ENCODE measurements around the gene SP1. TPM values are rescaled to one million over a fixed set of nuclear protein-coding genes. Genes with fewer than 3 reads are reported as not detected.
"Not testable (repeated sequence)": the region's sequence is repeated elsewhere in the genome, so short reads cannot be mapped to it uniquely, and the experiment has no call there.

Gene SP1
- total and polyA plus RNA-seq, 2 donors (not counting 1 experiment from before 2014, with no cell fraction given) = 26.0 to 129 TPM

DNA sequence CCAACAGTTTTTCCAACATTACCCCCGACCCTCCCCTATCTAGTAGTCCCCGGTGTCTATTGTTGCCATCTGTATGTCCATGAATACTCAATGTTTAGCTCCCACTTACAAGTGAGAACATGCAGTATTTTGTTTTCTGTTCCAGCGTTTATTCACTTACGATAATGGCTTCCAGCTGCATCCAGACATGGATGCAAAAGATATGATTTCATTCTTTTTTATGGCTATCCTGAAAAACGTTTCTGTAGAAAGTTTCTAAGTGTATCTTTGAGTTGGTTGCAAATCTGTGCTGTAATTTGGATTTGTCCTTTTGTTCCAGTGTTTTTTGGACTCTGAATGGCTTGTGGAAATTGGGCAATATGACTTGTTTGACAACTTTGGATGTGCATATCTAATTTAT lies 11.7 kb downstream of the SP1 start:
- Mint-ChIP-seq H3K9me3 (ENCODE audit: insufficient read depth) (no peaks in the 10 kb centered on the region), H3K4me1 (peaks cover 40% of the 10 kb centered on the region), H3K4me3 (no peak overlapping the region), H3K27ac (no peak overlapping the region), H3K27me3 (no peaks in the 10 kb centered on the region)
- H3K4me3 ChIP-seq (ENCODE audit: control extremely low read depth in 1 of 5, extremely low read depth in 1 of 5, insufficient read depth in 1 of 5, low read depth in 2 of 5, low read length in 4 of 5) = no peak overlapping the region
- intact Hi-C loops (cut with micrococcal nuclease) = no loop called here
- peaks cover 14 to 25% of the 10 kb centered on the region in 2 donors for H3K4me1 ChIP-seq (ENCODE audit: control insufficient read depth in 2 of 2, insufficient read depth in 2 of 2, low read length in 2 of 2)
- DNase-seq = no peak
- H4K20me1 ChIP-seq (ENCODE audit: control insufficient read depth, insufficient read depth, low read length, poor library complexity, severe bottlenecking) = peaks cover 75% of the 10 kb centered on the region
- ChIA-PET CTCF (no interaction called here), POLR2A (interaction anchor here (0.6 kb wide), 1 partner anchor 14 kb away, joined by 7 read pairs; no protein-coding TSS in a partner anchor)
- H3K9ac ChIP-seq (ENCODE audit: low read length) = no peak overlapping the region
- peaks cover 0 to 41% of the 10 kb centered on the region in 2 experiments for H3K36me3 ChIP-seq (replicated peaks in 1 of 2; ENCODE audit: control extremely low read depth in 1 of 2, control insufficient read depth in 1 of 2, extremely low read depth in 1 of 2, insufficient read depth in 2 of 2, low read length in 1 of 2)
- no peak overlapping the region for H2AFZ ChIP-seq (ENCODE audit: insufficient read depth, low read depth, low read length, poor library complexity, severe bottlenecking)
- H3K79me2 ChIP-seq (ENCODE audit: control insufficient read depth, insufficient read depth, low read length) = peaks cover 96% of the 10 kb centered on the region
- no peaks in the 10 kb centered on the region for H3K27me3 ChIP-seq (replicated peaks in 1 of 4; ENCODE audit: control extremely low read depth in 1 of 4, control insufficient read depth in 3 of 4, insufficient read depth in 4 of 4, low read length in 3 of 4)
- no peak overlapping the region for H3K4me2 ChIP-seq (replicated peaks; ENCODE audit: low read depth, low read length, poor library complexity, severe bottlenecking)
- TF ChIP-seq, protein P1, sequence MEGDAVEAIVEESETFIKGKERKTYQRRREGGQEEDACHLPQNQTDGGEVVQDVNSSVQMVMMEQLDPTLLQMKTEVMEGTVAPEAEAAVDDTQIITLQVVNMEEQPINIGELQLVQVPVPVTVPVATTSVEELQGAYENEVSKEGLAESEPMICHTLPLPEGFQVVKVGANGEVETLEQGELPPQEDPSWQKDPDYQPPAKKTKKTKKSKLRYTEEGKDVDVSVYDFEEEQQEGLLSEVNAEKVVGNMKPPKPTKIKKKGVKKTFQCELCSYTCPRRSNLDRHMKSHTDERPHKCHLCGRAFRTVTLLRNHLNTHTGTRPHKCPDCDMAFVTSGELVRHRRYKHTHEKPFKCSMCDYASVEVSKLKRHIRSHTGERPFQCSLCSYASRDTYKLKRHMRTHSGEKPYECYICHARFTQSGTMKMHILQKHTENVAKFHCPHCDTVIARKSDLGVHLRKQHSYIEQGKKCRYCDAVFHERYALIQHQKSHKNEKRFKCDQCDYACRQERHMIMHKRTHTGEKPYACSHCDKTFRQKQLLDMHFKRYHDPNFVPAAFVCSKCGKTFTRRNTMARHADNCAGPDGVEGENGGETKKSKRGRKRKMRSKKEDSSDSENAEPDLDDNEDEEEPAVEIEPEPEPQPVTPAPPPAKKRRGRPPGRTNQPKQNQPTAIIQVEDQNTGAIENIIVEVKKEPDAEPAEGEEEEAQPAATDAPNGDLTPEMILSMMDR (IDR thresholded peaks at IDR 0.05) = no peak
- no peak for ATAC-seq (ENCODE audit: low read depth)
- H3K9me3 ChIP-seq (ENCODE audit: control extremely low read depth in 1 of 3, control insufficient read depth in 2 of 3, insufficient read depth in 1 of 3, low read length in 2 of 3) = no peaks in the 10 kb centered on the region
- no peak overlapping the region for H3K27ac ChIP-seq (ENCODE audit: low read length in 2 of 2)
- 93% methylated on average over 3 of the region's 5 CpGs for WGBS (ENCODE audit: insufficient coverage)

DNA sequence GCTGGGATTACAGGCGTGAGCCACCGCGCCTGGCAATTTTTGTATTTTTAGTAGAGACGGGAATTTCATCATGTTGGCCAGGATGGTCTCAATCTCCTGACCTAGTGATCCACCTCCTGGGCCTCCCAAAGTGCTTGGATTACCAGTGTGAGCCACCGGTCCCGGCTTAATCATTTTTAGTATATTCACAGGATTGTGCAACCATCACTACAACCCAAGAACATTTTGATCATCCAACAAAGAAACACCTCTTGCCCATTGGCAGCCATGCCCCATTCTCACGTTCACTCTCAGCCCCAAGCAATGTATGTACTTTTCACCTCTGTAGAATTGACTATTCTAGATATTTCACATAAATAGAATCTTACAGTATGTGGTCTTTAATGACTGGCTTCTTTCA lies 19.9 kb downstream of the SP1 start:
- Mint-ChIP-seq H3K27ac (no peak overlapping the region), H3K27me3 (no peaks in the 10 kb centered on the region), H3K9me3 (ENCODE audit: insufficient read depth) (no peaks in the 10 kb centered on the region), H3K4me1 (peaks cover 9% of the 10 kb centered on the region), H3K4me3 (no peak overlapping the region)
- no peak overlapping the region for H3K27ac ChIP-seq (ENCODE audit: low read length in 2 of 2)
- no peaks in the 10 kb centered on the region for H3K9me3 ChIP-seq (ENCODE audit: control extremely low read depth in 1 of 3, control insufficient read depth in 2 of 3, insufficient read depth in 1 of 3, low read length in 2 of 3)
- peaks cover 2 to 24% of the 10 kb centered on the region in 2 experiments for H3K36me3 ChIP-seq (replicated peaks in 1 of 2; ENCODE audit: control extremely low read depth in 1 of 2, control insufficient read depth in 1 of 2, extremely low read depth in 1 of 2, insufficient read depth in 2 of 2, low read length in 1 of 2)
- CTCF ChIA-PET = interaction anchor here (1.0 kb wide), 1 partner anchor 48 kb away, joined by 3 read pairs; no protein-coding TSS in a partner anchor
- no peaks in the 10 kb centered on the region for H3K4me1 ChIP-seq (ENCODE audit: control insufficient read depth in 2 of 2, insufficient read depth in 2 of 2, low read length in 2 of 2)
- DNase-seq (no peak), ATAC-seq (ENCODE audit: low read depth) (no peak)
- no peak overlapping the region for H2AFZ ChIP-seq (ENCODE audit: insufficient read depth, low read depth, low read length, poor library complexity, severe bottlenecking)
- intact Hi-C loops (cut with micrococcal nuclease) = no loop called here
- H3K79me2 ChIP-seq (ENCODE audit: control insufficient read depth, insufficient read depth, low read length) = peaks cover 88% of the 10 kb centered on the region
- H3K4me3 ChIP-seq (ENCODE audit: control extremely low read depth in 1 of 5, extremely low read depth in 1 of 5, insufficient read depth in 1 of 5, low read depth in 2 of 5, low read length in 4 of 5) = no peak overlapping the region
- no peaks in the 10 kb centered on the region for H3K27me3 ChIP-seq (replicated peaks in 1 of 4; ENCODE audit: control extremely low read depth in 1 of 4, control insufficient read depth in 3 of 4, insufficient read depth in 4 of 4, low read length in 3 of 4)
- TF ChIP-seq, protein P1 (IDR thresholded peaks at IDR 0.05) = no peak
- no peak for TF ChIP-seq EZH2 (IDR thresholded peaks at IDR 0.05; ENCODE audit: borderline replicate concordance, insufficient read depth, low read depth, low read length, poor library complexity, severe bottlenecking)
- POLR2A ChIA-PET = no interaction called here
- no peak overlapping the region for H3K4me2 ChIP-seq (replicated peaks; ENCODE audit: low read depth, low read length, poor library complexity, severe bottlenecking)
- H4K20me1 ChIP-seq (ENCODE audit: control insufficient read depth, insufficient read depth, low read length, poor library complexity, severe bottlenecking) = peaks cover 66% of the 10 kb centered on the region
- WGBS (ENCODE audit: insufficient coverage) = 100% methylated on average over 3 of the region's 7 CpGs
- no peak overlapping the region for H3K9ac ChIP-seq (ENCODE audit: low read length)

DNA sequence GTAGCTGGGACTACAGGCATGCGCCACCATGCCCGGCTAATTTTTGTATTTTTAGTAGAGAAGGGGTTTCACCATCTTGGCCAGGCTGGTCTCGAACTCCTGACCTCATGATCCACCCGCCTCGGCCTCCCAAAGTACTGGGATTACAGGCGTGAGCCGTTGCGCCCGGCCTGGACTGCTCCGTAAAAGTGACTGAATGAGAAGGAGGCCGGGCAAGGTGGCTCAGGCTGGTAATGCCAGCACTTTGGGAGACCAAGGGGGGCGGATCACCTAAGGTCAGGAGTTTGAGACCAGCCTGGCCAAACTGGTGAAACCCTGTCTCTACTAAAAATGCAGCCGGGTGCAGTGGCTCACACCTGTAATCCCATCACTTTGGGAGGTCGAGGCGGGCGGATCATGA lies 22.4 kb downstream of the SP1 start:
- H3K4me3 Mint-ChIP-seq; H3K4me1 ChIP-seq (ENCODE audit: control insufficient read depth in 2 of 2, insufficient read depth in 2 of 2, low read length in 2 of 2); H2AFZ ChIP-seq (ENCODE audit: insufficient read depth, low read depth, low read length, poor library complexity, severe bottlenecking); H3K4me3 ChIP-seq (ENCODE audit: control extremely low read depth in 1 of 5, extremely low read depth in 1 of 5, insufficient read depth in 1 of 5, low read depth in 2 of 5, low read length in 4 of 5); DNase-seq; H3K27me3 ChIP-seq (replicated peaks in 1 of 4; ENCODE audit: control extremely low read depth in 1 of 4, control insufficient read depth in 3 of 4, insufficient read depth in 4 of 4, low read length in 3 of 4); H3K27ac ChIP-seq (ENCODE audit: low read length in 2 of 2); H3K9ac ChIP-seq (ENCODE audit: low read length); H3K9me3 Mint-ChIP-seq (ENCODE audit: insufficient read depth); H3K4me1 Mint-ChIP-seq; H3K4me2 ChIP-seq (replicated peaks; ENCODE audit: low read depth, low read length, poor library complexity, severe bottlenecking); H3K27ac Mint-ChIP-seq; H3K27me3 Mint-ChIP-seq; ATAC-seq (ENCODE audit: low read depth); POLR2A ChIA-PET; H3K9me3 ChIP-seq (ENCODE audit: control extremely low read depth in 1 of 3, control insufficient read depth in 2 of 3, insufficient read depth in 1 of 3, low read length in 2 of 3); intact Hi-C loops (cut with micrococcal nuclease): not testable (repeated sequence)
- 99% methylated on average over 14 of the region's 16 CpGs for WGBS (ENCODE audit: insufficient coverage)
- CTCF ChIA-PET = interaction anchor here (1.3 to 1.4 kb wide), 2 partner anchors 19 to 58 kb away, joined by 5 to 7 read pairs; no protein-coding TSS in a partner anchor
- Histone ChIP-seq H3K79me2 (ENCODE audit: control insufficient read depth, insufficient read depth, low read length) (peaks cover 82% of the 10 kb centered on the region), H4K20me1 (ENCODE audit: control insufficient read depth, insufficient read depth, low read length, poor library complexity, severe bottlenecking) (peaks cover 66% of the 10 kb centered on the region), H3K36me3 (replicated peaks in 1 of 2; ENCODE audit: control extremely low read depth in 1 of 2, control insufficient read depth in 1 of 2, extremely low read depth in 1 of 2, insufficient read depth in 2 of 2, low read length in 1 of 2) (peaks cover 5 to 26% of the 10 kb centered on the region in 2 experiments)
